SU-DHL-6 (cell line): ENCODE data around the gene DTNA.

Source experiments
- H2AFZ ChIP-seq: fragments of 200-600 bp; sonication (generic); 2 replicates; pipeline ENCODE4 v1.6.1; 2014; ENCODE audit warnings: low read depth, mild to moderate bottlenecking, moderate library complexity, mixed read lengths, antibody characterized with exemption, low read length; ENCODE audit not compliant: severe bottlenecking
- H3F3A ChIP-seq: fragments of 200-600 bp; shearing (Covaris generic); 2 replicates; pipeline ENCODE4 v1.6.0; 2016; ENCODE audit warnings: antibody characterized with exemption, mild to moderate bottlenecking; ENCODE audit not compliant: insufficient read depth
- H3K27ac ChIP-seq: fragments of 200-600 bp; sonication (generic); 2 replicates; pipeline ENCODE4 v1.5.1; 2016; ENCODE audit warnings: low read depth, mild to moderate bottlenecking, low read length, moderate library complexity, mixed read lengths
- H3K27me3 ChIP-seq: fragments of 200-600 bp; sonication (generic), shearing (Covaris generic); 2 replicates; pipeline ENCODE4 v1.6.0; 2014; ENCODE audit warnings: mild to moderate bottlenecking, low read length
- H3K36me3 ChIP-seq: fragments of 200-600 bp; sonication (generic); 2 replicates; pipeline ENCODE4 v1.6.1; 2014; ENCODE audit warnings: mild to moderate bottlenecking, low read length, mixed read lengths
- H3K4me2 ChIP-seq: fragments of 300-600, 200-600 bp; shearing (Covaris generic), sonication (generic); 2 replicates; pipeline ENCODE4 v1.6.0; 2014; ENCODE audit warnings: low read length, low read depth, mild to moderate bottlenecking; ENCODE audit not compliant: poor library complexity, severe bottlenecking
- H3K4me3 ChIP-seq: fragments of 200-600 bp; sonication (generic); 2 replicates; pipeline ENCODE4 v1.5.1; 2014; ENCODE audit warnings: antibody characterized with exemption, low read length, mild to moderate bottlenecking, mixed read lengths; ENCODE audit not compliant: insufficient read depth, poor library complexity, severe bottlenecking
- H3K79me2 ChIP-seq: fragments of 200-600 bp; sonication (generic); 2 replicates; pipeline ENCODE4 v1.6.1; 2014; ENCODE audit warnings: mild to moderate bottlenecking, low read length, moderate library complexity; ENCODE audit not compliant: insufficient read depth
- H3K9ac ChIP-seq: fragments of 200-600 bp; sonication (generic); 2 replicates; pipeline ENCODE4 v1.7.0; 2014; ENCODE audit warnings: mild to moderate bottlenecking, low read length
- H3K9me2 ChIP-seq: fragments of 200-600 bp; sonication (generic); replicated peaks from 2 replicates; pipeline ENCODE4 v1.6.1; 2014; ENCODE audit warnings: low read length; ENCODE audit not compliant: insufficient read depth
- H3K9me3 ChIP-seq: fragments of 200-600 bp; sonication (generic); 2 replicates; pipeline ENCODE4 v1.6.1; 2014; ENCODE audit warnings: low read length, mixed read lengths; ENCODE audit not compliant: insufficient read depth
- H4K20me1 ChIP-seq: fragments of 200-600 bp; sonication (generic); 2 replicates; pipeline ENCODE4 v1.6.1; 2014; ENCODE audit warnings: low read depth, mild to moderate bottlenecking, antibody characterized with exemption, low read length, moderate library complexity, mixed read lengths
- CTCF ChIP-seq: fragments of 200-600 bp; sonication (generic); IDR thresholded peaks from one replicate; pipeline ENCODE4 v1.5.1; 2017; ENCODE audit warnings: antibody characterized with exemption, mild to moderate bottlenecking, low read length, moderate library complexity; ENCODE audit not compliant: insufficient read depth, poor library complexity, severe bottlenecking
- EZH2phosphoT487 ChIP-seq: fragments of 200-600 bp; sonication (generic), shearing (Covaris generic); conservative IDR thresholded peaks from 2 replicates; pipeline ENCODE4 v1.6.1; 2018; ENCODE audit warnings: mild to moderate bottlenecking, antibody characterized with exemption, low read length, moderate library complexity, mixed read lengths

The DTNA gene

GRCh38 chr18:34848156-34848555 lies 138.1 kb downstream of the DTNA start:
- TF ChIP-seq CTCF: no peak
- no peak for TF ChIP-seq EZH2phosphoT487
- Histone ChIP-seq H3K27ac (no peak overlapping the region), H3K36me3 (no peaks in the 10 kb centered on the region), H3K9me2 (no peaks in the 10 kb centered on the region), H4K20me1 (no peaks in the 10 kb centered on the region), H2AFZ (no peak overlapping the region), H3K27me3 (no peaks in the 10 kb centered on the region), H3K4me2 (no peak overlapping the region), H3F3A (no peaks in the 10 kb centered on the region), H3K9me3 (no peaks in the 10 kb centered on the region), H3K4me3 (no peak overlapping the region), H3K9ac (no peak overlapping the region), H3K79me2 (no peaks in the 10 kb centered on the region)

GRCh38 chr18:34848695-34849094 lies 138.6 kb downstream of the DTNA start:
- H4K20me1 ChIP-seq: no peaks in the 10 kb centered on the region
- H3K79me2 ChIP-seq: no peaks in the 10 kb centered on the region
- H2AFZ ChIP-seq: no peak overlapping the region
- H3F3A ChIP-seq: no peaks in the 10 kb centered on the region
- H3K27me3 ChIP-seq: no peaks in the 10 kb centered on the region
- no peaks in the 10 kb centered on the region for H3K9me2 ChIP-seq
- H3K9me3 ChIP-seq: no peaks in the 10 kb centered on the region
- H3K4me3 ChIP-seq: no peak overlapping the region
- H3K9ac ChIP-seq: no peak overlapping the region
- H3K4me2 ChIP-seq: no peak overlapping the region
- H3K36me3 ChIP-seq: no peaks in the 10 kb centered on the region
- TF ChIP-seq CTCF (no peak), EZH2phosphoT487 (no peak)
- no peak overlapping the region for H3K27ac ChIP-seq

- no peaks in the 10 kb centered on the region for H3F3A ChIP-seq
- TF ChIP-seq EZH2phosphoT487 (no peak), CTCF (no peak)
- no peak overlapping the region for H3K27ac ChIP-seq
Observed at GRCh38 chr18:34857320-34857719, 147.2 kb downstream of the DTNA start.

More at GRCh38 chr18:34857320-34857719, 147.2 kb downstream of the DTNA start:
- H3K4me2 ChIP-seq: no peak overlapping the region
- H3K9ac ChIP-seq: no peak overlapping the region
- H4K20me1 ChIP-seq: no peaks in the 10 kb centered on the region
- H3K9me2 ChIP-seq: no peaks in the 10 kb centered on the region
- no peaks in the 10 kb centered on the region for H3K79me2 ChIP-seq
- no peaks in the 10 kb centered on the region for H3K36me3 ChIP-seq
- no peaks in the 10 kb centered on the region for H3K9me3 ChIP-seq
- no peak overlapping the region for H2AFZ ChIP-seq
- peaks cover 3% of the 10 kb centered on the region; the same call in 1 of the 2 replicates for H3K27me3 ChIP-seq
- H3K4me3 ChIP-seq: no peak overlapping the region
